ENCODE results near the gene TMEM219.

The TMEM219 gene

GRCh38 chr16:29975134-29975538 is 13.3 kb downstream of the TMEM219 start:
- H3K4me3 ChIP-seq (replicated peaks in 1 of 2; ENCODE audit: low read depth in 2 of 2, low read length in 2 of 2): peak overlapping the region; percentile 92 to 95
- TF ChIP-seq, protein P1, sequence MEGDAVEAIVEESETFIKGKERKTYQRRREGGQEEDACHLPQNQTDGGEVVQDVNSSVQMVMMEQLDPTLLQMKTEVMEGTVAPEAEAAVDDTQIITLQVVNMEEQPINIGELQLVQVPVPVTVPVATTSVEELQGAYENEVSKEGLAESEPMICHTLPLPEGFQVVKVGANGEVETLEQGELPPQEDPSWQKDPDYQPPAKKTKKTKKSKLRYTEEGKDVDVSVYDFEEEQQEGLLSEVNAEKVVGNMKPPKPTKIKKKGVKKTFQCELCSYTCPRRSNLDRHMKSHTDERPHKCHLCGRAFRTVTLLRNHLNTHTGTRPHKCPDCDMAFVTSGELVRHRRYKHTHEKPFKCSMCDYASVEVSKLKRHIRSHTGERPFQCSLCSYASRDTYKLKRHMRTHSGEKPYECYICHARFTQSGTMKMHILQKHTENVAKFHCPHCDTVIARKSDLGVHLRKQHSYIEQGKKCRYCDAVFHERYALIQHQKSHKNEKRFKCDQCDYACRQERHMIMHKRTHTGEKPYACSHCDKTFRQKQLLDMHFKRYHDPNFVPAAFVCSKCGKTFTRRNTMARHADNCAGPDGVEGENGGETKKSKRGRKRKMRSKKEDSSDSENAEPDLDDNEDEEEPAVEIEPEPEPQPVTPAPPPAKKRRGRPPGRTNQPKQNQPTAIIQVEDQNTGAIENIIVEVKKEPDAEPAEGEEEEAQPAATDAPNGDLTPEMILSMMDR (IDR thresholded peaks at IDR 0.05; ENCODE audit: low read depth, low read length): no peak
- DNase-seq (ENCODE audit: low read depth in 2 of 2): no peak

DNA sequence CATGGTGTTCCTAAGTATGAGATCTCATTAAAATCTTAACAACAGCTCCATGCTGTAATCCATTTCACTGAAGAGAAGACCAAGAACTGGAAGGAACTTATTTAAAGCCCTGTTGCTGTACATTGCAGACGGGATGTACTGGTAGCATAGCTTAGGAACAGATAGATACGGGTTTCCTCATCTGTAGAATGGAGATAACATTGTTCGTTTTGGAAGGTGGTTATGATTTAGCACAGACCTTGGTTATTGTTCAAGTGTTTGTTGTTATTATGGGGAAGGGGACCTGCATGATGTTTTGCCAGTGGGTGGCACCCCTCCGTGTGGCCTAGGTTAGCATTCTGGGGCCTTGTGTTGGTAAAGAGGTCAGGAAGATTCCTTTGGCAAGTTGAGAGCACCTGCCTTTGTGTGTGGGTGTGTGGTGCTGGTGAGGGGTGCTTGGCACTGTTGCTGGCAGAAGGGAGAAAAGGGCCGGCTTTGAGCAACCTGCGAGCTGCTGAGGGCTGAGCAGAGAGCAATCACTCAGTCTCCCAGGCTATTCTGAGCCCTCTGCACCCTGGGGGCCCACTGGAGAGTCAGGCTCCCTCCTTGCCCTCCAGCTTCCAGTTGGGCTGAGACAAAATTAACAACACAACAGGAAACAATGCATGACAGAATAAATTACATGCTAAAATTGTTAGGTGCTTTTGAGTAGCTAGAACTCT is 14.1 kb downstream of the TMEM219 start:
- TF ChIP-seq, protein P1 (IDR thresholded peaks at IDR 0.05; ENCODE audit: low read depth, low read length): no peak
- peak overlapping the region; percentile 92 to 95 for H3K4me3 ChIP-seq (replicated peaks in 1 of 2; ENCODE audit: low read depth in 2 of 2, low read length in 2 of 2)
- no peak for DNase-seq (ENCODE audit: low read depth in 2 of 2)

- no peak for DNase-seq (ENCODE audit: low read depth in 2 of 2)
- H3K4me3 ChIP-seq (replicated peaks in 1 of 2; ENCODE audit: low read depth in 2 of 2, low read length in 2 of 2): peak overlapping the region in 1 of 2 donors; percentile 3
- TF ChIP-seq, protein P1 (IDR thresholded peaks at IDR 0.05; ENCODE audit: low read depth, low read length): no peak
Observed at GRCh38 chr16:29977063-29977825, 15.4 kb downstream of the TMEM219 start.

- no peak for DNase-seq (ENCODE audit: low read depth in 2 of 2)
- TF ChIP-seq, protein P1 (IDR thresholded peaks at IDR 0.05; ENCODE audit: low read depth, low read length): no peak
- no peak overlapping the region for H3K4me3 ChIP-seq (replicated peaks in 1 of 2; ENCODE audit: low read depth in 2 of 2, low read length in 2 of 2)
Observed at GRCh38 chr16:29978081-29978480, 16.2 kb downstream of the TMEM219 start.

DNA sequence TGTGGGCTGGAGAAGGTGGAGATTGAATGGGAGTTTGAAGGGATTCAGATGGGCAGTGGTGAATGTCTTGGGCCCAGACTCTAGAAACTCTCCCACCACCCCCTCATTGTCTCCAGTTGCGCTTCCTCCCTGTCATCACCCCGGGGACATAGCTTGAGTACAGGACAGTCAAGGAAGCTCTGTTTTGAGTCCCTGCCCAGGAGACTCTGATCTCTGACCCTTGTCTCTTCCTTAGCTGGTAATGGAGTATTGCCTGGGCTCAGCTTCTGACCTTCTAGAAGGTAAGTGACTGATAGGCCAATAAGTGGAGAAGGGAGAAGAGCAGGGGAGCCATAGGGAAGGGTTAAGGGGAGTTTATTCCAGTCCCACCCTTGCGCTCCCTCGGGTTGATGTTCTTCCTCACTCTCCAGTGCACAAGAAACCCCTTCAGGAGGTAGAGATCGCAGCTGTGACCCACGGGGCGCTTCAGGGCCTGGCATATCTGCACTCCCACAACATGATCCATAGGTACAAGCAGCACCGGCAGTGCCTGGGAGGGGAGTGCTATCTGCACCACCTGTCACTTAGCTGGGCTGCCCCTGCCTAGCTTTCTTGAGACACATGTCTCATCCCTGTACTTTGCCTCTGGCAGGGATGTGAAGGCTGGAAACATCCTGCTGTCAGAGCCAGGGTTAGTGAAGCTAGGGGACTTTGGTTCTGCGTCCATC is 16.8 kb downstream of the TMEM219 start:
- TF ChIP-seq, protein P1 (IDR thresholded peaks at IDR 0.05; ENCODE audit: low read depth, low read length): no peak
- no peak overlapping the region for H3K4me3 ChIP-seq (replicated peaks in 1 of 2; ENCODE audit: low read depth in 2 of 2, low read length in 2 of 2)
- no peak for DNase-seq (ENCODE audit: low read depth in 2 of 2)

DNA sequence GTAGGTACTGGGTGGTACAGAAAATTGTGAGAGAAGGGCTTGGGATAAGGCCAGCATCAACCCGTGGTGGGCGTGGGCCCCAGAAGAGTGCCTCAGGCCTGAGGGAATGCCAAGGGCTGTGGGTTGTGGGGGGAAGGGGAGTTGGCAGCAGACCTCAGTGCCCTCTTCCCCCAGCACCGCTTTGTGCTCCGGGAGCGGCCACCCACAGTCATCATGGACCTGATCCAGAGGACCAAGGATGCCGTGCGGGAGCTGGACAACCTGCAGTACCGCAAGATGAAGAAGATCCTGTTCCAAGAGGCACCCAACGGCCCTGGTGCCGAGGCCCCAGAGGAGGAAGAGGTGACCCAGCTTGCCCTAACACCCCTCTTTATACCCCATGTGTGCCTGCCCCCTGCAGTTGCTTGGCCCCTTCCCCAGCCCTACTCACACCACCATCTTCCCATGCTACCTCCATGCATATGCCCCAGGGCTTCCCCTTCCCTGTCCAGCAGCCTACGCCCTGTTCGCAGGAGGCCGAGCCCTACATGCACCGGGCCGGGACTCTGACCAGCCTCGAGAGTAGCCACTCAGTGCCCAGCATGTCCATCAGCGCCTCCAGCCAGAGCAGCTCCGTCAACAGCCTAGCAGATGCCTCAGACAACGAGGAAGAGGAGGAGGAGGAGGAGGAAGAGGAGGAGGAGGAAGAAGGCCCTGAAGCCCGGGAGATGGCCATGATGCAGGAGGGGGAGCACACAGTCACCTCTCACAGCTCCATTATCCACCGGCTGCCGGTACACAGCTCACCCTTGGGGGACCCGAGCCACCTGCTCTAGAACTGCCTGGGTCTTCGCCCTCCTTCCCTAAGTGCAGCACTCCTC is 20.9 kb downstream of the TMEM219 start:
- TF ChIP-seq, protein P1 (IDR thresholded peaks at IDR 0.05; ENCODE audit: low read depth, low read length): no peak
- H3K4me3 ChIP-seq (replicated peaks in 1 of 2; ENCODE audit: low read depth in 2 of 2, low read length in 2 of 2): no peak overlapping the region
- DNase-seq (ENCODE audit: low read depth in 2 of 2): no peak
